NCI-H128 (cell line): ENCODE data around the gene KLHL36.
"Not testable (repeated sequence)": the region's sequence is repeated elsewhere in the genome, so short reads cannot be mapped to it uniquely, and the experiment has no call there.

Source experiments
- DNase-seq: peaks from one replicate; lab custom pipeline; 2025; ENCODE audit not compliant: unreplicated experiment; lab: John Stamatoyannopoulos, UW

The KLHL36 gene

DNA sequence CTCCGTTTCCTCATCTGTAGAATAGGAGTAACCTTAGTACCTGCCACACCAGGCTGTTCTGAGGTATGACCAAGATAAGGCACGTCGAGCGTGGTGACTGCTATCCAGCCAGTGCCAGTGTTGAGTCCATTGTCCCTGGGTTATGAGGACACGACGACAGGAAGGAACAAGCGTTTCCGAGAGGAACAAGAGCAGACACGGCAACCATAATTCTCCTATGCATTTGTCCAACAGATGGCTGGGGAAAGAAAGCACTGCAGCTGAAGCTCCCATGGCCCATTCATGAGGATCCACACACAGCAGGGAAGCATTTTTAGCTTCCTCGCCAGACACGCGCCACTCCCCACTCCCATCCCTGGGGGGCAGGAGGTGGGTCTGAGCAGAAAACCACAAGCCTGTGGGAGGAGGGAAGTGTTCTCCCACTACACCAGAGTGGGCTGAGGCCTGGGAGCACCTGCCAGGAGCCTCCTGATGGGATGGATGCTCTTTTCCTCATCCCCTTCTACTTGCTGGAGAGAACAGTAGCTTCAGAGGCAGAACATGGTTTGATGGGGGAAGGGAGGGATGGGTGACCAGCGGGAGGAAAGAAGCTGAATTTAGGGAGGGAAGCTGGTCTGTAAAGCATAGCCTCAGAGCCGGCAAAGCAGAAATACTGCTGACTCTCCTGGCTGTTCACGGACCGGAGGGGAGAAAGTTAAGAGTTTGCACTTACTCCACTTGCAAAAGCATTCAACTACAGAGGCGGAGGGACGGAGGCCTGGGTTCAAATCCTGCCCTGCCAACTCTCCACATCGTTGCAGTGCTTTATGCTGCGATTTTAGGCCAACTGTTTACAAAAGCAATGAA, 33.1 kb upstream of the KLHL36 start:
- no peak for DNase-seq

DNA sequence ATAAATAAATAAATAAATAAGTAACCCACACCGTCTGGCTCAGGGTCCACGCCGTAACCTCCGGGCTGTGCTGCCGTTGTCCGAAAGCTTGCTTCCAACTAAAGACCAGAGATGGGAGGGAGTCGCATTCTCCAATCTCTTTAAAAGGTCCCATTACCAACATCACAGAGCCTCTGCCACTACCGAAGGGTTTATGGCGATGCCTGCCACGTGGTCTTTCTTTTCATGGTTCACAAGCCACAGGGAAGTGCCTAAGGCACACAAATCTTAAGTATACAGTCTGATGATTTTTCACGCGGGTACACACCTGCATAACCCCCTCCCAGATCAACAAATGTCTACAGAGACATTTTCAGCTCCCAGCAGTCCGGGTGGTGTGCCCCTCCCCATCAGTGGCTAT, 31.8 kb upstream of the KLHL36 start:
- no peak for DNase-seq

DNA sequence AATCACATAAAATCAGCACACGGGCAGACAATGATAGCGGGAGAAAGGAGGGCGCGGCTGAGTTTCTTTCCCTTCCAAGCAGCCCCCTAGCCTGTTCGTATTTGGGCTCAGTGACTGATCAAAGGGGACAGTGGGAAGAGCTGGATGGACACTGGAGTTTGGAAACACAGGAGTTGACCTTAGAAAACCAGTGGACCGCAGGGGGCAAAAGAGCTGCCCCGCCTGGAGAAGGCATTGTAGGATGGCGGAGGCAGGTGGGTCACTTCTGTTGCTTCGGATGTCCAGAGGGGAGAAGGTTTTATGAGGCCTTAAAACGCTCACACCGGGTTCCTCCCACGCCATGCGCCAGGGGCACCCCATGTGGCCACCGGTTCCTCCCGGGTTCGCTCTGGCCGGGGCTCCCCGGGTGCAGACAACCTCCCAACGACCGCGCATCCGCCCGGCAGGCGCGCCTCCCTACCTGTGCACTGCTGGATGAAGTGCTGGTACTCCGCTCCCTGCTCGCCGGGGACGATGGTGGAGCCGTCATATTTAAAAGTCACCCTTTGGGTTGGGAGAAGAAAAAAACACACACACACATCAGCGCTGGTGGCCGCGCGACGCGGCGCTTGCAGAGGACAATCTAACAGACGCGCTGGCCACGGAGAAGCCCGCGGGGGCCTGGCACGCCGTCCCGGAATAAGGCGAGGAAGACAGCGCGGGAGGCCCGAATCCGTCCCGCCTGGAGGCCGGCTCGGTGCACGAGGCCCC, 31.1 kb upstream of the KLHL36 start:
- DNase-seq = no peak

DNA sequence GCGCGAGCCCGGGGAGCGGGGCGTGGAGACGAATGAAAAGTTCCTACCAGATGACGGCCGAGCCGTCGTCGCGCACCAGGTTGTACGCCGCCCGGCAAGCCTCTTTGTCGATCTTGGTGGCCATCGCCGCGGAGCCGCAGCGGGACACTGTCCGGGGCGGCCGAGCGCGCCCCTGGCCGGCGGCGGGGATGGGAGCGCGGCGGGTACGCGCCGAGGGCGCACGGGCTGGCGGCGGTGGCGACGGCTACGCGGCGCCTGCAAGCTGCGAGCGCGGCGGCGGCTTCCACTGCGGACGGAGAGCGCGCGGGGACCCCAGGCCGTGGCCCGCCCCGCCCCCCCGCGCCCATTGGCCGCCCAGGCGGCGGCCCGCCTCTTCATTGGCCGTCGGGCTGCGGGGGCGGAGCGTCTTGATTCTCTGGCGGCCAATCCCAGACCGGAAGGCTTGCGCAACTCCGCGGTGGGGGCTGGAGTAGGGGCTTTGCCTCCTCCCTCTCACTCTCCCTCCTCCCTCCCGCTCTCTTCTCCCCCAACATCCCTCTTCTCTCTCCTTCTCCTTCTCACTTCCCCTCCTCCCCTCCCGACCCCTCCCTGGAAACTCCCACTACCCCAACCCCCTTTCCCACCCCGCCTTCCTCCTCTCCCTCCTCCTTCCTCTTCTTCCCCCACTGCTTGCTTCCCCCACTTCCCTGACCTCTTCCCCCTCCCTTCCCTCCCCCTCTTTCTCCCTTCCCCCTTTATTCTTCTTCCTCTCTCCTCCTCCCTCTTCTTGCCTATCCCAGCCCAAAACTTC, 30.3 kb upstream of the KLHL36 start, which contains the start of gene COTL1:
TSS of gene COTL1 (minus strand) at position 288 of the 790 bp plus-strand sequence. CDS start at position 124, 164 bp downstream.
- DNase-seq = peak; percentile 78

DNA sequence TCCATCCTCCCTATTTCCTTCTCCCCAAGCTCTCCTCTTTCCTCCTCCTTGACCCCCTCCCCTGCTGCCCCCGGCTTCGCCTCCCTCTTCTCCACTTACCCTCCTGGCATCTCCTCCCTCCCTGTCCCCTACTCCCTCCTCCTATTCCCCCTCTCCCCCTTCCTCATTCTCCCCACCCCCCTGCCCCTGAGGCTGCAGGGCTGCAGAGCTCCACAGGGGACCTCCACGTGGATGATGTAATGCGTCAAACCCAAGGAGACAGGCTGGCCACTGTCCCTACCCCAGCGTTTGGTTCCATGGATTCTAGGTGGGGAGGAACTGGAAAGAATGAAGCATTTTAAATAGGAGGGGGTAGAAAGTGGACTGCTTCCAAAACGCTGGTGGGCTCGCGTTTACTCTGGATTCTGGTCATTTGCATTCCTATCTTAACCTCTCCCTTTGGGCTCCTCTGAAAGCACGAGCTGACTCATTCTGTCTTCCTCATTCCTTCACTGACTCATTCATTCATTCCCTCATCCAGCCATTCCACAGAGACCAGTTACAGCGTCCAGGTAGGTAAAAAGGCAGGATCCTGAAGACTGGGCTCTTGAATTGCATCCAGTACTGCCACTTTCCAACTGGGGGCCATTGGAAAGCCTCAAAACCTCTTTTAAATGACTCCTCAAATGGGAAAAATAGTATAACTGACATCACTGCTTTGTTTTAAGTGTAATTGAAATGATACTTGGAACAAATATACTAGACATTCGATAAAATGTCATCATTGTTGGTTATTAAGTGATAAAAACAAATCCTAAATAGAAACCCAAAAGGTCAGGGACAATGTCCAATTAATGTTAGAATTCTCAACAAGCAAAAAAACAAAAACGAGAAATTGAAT, 29.5 kb upstream of the KLHL36 start:
- no peak for DNase-seq

DNA sequence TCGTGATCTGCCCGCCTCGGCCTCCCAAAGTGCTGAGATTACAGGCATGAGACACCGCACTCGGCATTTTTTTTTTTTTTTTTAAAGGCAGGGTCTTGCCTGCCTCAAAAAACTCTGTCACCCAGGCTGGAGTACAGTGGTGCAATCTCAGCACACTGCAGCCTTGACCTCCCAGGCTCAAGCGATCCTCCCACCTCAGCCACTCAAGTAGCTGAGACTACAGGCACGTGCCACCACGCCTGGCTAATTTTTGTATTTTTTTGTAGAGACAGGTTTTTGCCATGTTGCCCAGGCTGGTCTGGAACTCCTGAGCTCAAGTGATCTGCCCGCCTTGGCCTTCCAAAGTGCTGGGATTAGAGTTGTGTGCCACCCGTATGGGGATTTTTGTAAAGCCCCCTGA, 27.4 kb upstream of the KLHL36 start:
- DNase-seq = not testable (repeated sequence)

DNA sequence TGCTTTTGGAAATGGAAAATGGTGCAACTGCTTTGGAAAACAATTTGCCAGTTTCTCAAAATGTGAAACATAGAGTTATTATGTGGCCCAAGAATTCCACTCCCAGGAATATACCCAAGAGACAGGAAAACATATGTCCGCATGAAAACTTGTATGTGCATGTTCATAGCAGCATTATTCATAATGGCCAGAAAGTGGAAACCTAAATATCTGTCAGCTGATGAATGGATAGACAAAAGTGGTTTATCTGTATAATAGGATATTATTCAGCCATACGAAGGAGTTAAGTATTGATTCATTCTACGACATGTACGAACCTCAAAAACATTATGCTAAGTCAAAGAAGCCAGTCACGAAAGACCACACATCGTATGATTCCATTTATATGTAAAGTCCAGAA, 22.8 kb upstream of the KLHL36 start:
- no peak for DNase-seq

DNA sequence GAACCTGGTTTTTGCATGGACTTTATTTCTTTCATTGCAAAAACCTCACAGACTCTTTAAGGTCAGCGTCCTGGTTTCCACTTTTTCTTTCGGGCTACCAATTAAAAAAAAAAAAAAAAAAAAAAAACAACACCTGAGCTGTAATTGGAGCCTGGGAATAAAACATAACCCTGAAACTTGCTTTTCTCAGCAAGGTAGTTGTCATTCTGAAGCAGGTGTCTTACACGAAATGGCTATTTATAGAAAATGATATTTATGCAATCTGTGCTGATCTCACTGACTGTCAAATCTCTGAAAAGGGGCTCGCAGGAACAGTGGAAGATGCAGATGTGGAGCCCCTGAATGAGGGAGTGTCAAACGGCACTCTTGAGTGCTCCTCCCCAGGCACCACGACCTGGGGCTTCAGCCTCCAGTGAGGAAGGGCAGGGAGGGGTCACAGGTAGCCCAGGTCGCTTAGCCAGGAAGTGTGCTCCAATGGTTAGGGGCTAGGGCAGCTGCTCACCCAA, 20.0 kb upstream of the KLHL36 start:
- no peak for DNase-seq

DNA sequence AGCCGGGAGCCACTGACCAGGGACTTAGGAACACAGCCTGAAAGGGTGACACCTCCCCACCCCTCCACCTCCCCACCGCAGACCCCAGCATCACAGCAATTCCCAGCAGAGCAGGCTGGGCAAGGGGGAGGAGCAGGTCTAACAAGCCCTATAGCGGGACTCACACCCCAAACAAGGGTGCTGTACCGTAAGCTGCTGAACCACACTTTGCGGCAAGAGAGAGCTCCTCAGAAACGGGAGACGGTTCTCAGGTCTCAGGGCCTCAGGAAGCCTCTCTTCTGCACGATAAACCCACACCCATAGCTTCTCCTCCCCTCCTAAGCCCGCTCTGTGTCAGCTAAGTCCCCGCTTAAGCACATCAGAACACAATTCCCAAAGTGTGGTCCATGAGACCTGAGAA, 18.7 kb upstream of the KLHL36 start:
- DNase-seq = no peak

DNA sequence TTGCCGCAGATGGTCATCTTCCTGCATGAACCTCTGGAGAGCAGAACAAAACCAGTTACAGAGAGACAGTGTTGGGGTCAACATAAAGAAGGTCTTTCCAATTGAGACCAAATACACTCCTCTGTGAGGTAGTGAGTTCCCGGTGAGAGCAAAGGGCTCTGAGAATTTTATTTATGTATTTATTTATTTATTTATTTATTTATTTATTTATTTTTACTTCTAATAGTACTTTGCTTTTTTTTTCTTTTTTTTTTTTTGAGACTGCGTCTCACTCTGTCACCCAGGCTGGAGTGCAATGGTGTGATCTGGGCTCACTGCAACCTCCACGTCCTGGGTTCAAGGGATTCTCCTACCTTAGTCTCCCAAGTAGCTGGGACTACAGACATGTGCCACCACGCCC, 18.3 kb upstream of the KLHL36 start:
- DNase-seq = no peak

DNA sequence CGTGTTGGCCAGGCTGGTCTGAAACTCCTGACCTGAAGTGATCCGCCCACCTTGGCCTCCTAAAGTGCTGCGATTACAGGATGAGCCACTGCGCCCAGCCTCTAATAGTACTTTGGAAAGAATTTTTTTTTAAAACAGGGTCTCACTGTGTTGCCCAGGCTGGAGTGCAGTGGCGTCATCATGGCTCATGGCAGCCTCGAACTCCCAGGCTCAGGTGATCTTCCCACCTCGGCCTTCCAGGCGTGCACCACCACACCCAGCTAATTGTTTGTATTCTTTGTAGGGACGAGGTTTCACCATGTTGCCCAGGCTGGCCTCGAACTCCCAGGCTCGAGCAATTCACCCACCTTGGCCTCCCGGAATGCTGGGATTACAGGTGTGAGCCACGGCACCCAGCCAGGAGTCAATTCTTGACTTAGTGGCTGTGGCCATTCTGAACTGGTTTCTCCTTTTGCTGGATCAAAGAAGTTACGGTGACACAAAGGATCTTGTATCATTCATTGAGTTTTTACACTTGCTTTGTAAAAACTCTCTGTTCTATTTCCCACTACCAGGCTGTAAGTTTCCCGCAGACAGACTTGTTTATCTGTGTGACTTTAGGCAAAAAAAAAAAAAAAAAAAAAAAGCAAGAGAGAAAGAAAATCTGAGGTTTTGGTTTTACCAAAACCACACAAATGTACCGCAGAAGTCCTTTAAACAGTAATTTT, 17.7 kb upstream of the KLHL36 start:
- no peak for DNase-seq

DNA sequence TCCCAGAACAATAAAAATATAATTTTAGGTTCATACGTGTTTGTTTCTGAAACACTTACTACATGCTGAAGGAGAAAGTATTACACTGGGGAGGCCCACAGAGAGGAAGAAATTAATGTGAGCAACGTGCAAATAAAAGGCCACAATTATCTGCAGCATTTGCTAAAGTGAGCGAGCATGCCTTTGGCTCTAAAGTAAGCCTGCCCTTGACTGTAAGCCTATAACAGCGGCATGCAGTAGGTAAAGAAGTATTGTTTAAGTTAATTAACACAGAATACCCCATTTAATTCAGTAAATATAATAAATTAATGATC, 17.2 kb upstream of the KLHL36 start:
- no peak for DNase-seq

DNA sequence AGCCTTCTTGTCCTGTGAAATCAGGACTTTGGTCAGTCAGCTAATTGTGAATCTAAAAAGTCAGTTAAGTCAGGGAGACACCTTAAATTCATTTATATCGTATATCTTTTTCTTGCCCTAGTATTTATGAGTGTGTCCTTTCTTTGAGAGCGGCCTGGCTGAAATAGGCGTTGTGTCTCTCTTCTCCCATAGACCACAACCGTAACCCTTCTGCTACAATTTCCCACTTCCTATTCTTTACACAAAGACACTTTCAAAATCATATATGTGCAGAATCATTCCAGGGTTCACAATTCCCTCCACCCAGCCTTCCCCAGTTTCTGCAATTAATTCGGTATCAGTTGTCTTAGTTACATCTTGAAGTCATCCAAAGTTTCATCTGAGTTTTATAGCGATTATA, 16.4 kb upstream of the KLHL36 start:
- DNase-seq = no peak

DNA sequence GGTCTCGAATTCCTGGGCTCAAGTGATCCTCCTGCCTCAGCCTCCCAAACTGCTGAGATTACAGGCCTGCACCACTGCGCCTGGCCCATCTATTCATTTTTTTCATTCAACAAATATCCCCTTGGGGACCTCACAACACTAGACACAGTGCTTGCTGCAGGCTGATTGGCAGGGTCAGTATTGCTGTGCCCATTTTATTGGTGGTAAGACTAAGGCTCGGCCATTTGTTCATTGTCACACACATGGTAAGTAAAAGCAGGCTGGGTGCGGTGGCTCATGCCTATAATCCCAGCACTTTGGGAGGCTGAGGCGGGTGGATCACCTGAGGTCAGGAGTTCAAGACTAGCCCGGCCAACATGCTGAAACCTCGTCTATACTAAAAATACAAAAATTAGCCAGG, 15.4 kb upstream of the KLHL36 start:
- not testable (repeated sequence) for DNase-seq

DNA sequence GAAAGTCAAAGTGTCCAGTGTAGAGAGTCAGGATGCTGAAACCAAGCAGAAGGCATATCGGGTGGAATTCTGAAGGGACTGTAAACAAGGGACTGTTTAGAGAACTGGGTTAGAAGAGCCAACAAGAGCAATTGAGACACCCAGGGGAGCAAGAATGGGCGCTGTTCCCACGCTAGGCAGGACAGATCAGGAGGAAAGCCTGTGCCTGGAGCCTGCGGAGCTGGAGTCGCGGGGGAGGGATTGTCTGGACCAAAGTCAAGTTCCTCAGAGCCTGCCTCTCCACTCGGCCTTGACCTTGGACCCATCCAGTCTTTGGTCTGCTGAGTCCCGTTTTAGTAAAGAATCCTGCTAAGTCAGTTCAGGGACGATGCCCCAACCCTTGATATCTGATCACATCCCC, 14.7 kb upstream of the KLHL36 start:
- no peak for DNase-seq

DNA sequence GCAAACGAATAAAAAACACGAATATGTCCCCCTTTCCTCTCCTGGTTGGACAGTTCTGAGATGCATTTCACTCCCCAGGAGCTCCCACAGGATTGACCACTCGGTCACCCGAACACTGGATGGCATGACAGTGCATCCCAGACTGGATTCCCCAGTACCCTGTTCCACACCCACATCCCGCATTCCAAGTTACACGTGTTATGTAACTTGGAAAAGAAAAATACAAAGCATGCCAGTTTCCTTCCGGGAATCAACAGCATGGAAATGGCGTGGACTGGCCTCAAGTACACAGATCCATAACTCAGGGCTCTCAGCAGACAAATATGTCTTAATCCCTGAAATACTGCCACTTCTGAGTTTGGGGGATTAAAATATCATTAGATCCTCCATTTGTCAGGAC, 12.6 kb upstream of the KLHL36 start:
- DNase-seq = no peak

DNA sequence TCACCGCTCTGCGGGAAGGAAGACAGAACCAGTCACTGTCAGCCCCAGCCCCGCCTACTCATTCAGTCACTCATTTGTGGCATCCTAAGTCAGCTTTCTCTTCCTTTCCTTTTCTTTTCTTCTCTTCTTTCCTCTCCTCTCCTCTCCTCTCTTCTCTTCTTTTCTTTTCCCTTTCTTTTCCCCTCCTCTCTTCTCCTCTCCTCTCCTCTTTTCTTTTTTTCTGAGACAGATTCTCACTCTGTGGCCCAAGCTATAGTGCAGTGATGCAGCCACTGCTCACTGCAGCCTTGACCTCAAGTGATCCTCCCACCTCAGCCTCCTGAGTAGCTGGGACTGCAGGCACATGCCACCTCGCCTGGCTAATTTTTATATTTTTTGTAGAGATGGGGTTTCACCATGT, 10.6 kb upstream of the KLHL36 start:
- DNase-seq = no peak

DNA sequence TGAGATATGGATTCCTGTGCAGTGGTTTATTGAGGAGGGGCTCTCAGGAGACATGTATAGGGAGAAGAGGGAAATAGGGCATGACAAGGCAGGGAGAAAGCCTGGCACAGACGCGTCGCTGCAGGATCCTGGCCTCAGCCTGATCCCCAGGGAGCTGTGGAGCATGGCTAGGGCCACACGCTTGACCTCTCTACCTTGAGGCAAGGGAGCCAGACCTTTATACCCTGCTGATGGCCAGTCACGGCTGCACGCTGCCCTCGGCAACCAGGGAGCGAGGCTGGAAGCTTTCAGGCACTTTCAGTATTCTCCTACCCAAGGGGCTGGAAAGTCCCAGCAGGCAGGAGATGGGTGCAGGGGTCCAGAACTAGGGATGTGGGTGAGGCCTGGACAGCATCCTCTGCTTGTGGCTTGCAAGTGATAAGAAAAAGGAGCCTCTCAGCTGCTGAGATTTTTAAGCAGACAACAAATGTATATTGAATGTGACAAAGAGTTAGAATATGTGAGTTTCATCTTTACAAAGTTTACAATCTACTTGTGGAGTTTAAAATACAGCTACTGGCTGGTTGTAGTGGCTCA, 10.0 kb upstream of the KLHL36 start:
- DNase-seq = no peak

DNA sequence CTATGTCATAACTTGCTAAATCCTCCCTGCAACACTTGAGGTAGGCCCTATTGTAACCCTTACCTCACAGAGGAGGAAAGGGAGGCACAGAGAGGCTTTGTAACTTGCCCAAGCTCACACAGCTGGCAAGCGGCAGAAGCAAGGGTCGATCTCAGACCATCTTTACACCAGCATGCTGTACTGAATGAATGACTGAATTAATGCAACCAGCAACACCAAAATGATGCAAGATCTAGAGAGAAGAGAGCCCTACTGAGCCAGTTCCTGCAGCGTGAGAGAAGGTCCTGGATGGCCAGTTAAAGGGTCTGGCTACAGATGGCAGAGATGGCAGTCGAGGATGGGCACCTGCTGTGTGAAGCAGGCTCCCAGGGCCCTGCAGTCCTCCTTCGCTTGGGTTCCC, 8.2 kb upstream of the KLHL36 start:
- no peak for DNase-seq
